K562 (cell line): Measurements from ENCODE around the gene SOD1. TPM values are rescaled to one million over a fixed set of nuclear protein-coding genes. Genes with fewer than 3 reads are reported as not detected.

Source experiments
- ASH1L ChIP-seq: fragments of 450-650 bp; IDR thresholded peaks from 2 replicates; pipeline ENCODE4 v1.6.1; 2018; ENCODE audit warnings: borderline replicate concordance, mild to moderate bottlenecking, low read depth; ENCODE audit not compliant: partially characterized antibody
- CBX3 ChIP-seq, 2 experiments: IDR thresholded peaks; 1 replicate in 1 of 2; 2 replicates in 1 of 2; pipeline ENCODE4 v1.6.1; 2012; ENCODE audit warnings: inconsistent platforms in 2 of 2, low read length in 2 of 2, borderline replicate concordance in 1 of 2, control low read depth in 1 of 2
- FOXJ2 ChIP-seq: fragments of 200-800 bp; sonication (Bioruptor generic); IDR thresholded peaks from 2 replicates; pipeline ENCODE4 v1.6.1; 2016; ENCODE audit warnings: missing genetic modification characterization, missing compliant biosample characterization
- KDM2B ChIP-seq: fragments of 250-450 bp; sonication (Bioruptor Pico); IDR thresholded peaks from 2 replicates; pipeline ENCODE4 v1.8.0; 2021; ENCODE audit warnings: mild to moderate bottlenecking, moderate library complexity
- MAZ ChIP-seq, 2 experiments: fragments of 450-650 bp in 1 of 2; sonication (generic) in 1 of 2; formaldehyde crosslinking; IDR thresholded peaks in 1 of 2; conservative IDR thresholded peaks in 1 of 2; 2 replicates each; pipeline versions ENCODE4 v1.4.0 to v1.5.0; 2020; ENCODE audit warnings: mild to moderate bottlenecking in 1 of 2, missing genetic modification reagents in 1 of 2
- SETDB1 ChIP-seq: IDR thresholded peaks from one replicate; pipeline ENCODE4 v1.6.1; 2012; ENCODE audit warnings: low read length, control low read depth, inconsistent platforms
- SRSF1 ChIP-seq: fragments of 200-400 bp; formaldehyde crosslinking; IDR thresholded peaks from 2 replicates; pipeline ENCODE4 v1.6.1; 2017; ENCODE audit warnings: mild to moderate bottlenecking, low read depth, low read length, moderate library complexity
- ZBTB17 ChIP-seq: fragments of 450-650 bp; formaldehyde crosslinking; IDR thresholded peaks from 2 replicates; pipeline ENCODE4 v1.4.0; 2020; ENCODE audit warnings: mild to moderate bottlenecking
- ZNF253 ChIP-seq: fragments of 250-450 bp; sonication (Bioruptor Pico); conservative IDR thresholded peaks from 2 replicates; pipeline ENCODE4 v1.6.1; 2021; ENCODE audit warnings: mild to moderate bottlenecking
- ZNF354B ChIP-seq: fragments of 250-450 bp; sonication (Bioruptor Pico); IDR thresholded peaks from 2 replicates; pipeline ENCODE4 v1.4.0; 2020
- ZNF785 ChIP-seq: fragments of 250-450 bp; sonication (Bioruptor Pico); IDR thresholded peaks from 2 replicates; pipeline ENCODE4 v1.4.0; 2020; ENCODE audit warnings: mild to moderate bottlenecking
- polyA plus RNA-seq, 8 experiments: library from polyadenylated mRNA; depleted of rRNA in 4 of 8; stranded (reverse) in 5 of 8; unstranded in 3 of 8; fragments of >200 nt; fragmentation: Nextera tagmentation in 2 of 8; fragmentation: Illumina TruSeq in 1 of 8; extraction: Ambion mirVana in 2 of 8; extraction: Trizol in 1 of 8; gene quantifications; 2 replicates each; pipeline versions ENCODE4 v1.2.1 to v1.2.3, GENCODE V29; 2011 to 2014; ENCODE audit warnings: inconsistent platforms in 1 of 8, missing spikeins in 1 of 8
- total RNA-seq, 7 experiments: library from RNA; depleted of rRNA in 6 of 7; stranded (reverse); fragments of >200 nt in 6 of 7; fragmentation: Illumina TruSeq in 2 of 7; extraction: Trizol in 2 of 7; gene quantifications; 2 replicates each; pipeline versions ENCODE4 v1.2.1 to v1.2.3, GENCODE V29; 2011 to 2021; ENCODE audit warnings: low replicate concordance in 1 of 7
- TF ChIP-seq, protein P1 (sequence below), 2 experiments: fragments of 450-650 bp; formaldehyde crosslinking in 1 of 2; IDR thresholded peaks; 2 replicates each; pipeline versions ENCODE4 v1.4.0 to v1.6.1; 2014 to 2020; ENCODE audit warnings: mild to moderate bottlenecking in 2 of 2, borderline replicate concordance in 1 of 2, low read depth in 1 of 2
- TF ChIP-seq, protein P2 (sequence below): fragments of 250-450 bp; sonication (Bioruptor Pico); IDR thresholded peaks from 2 replicates; pipeline ENCODE4 v1.5.1; 2021; ENCODE audit warnings: mild to moderate bottlenecking
- TF ChIP-seq, protein P3 (sequence below): fragments of 250-450 bp; sonication (Bioruptor Pico); IDR thresholded peaks from 2 replicates; pipeline ENCODE4 v1.8.0; 2021; ENCODE audit warnings: moderate library complexity, mild to moderate bottlenecking, inconsistent platforms

Gene SOD1
- total and polyA plus RNA-seq, 9 of the 15 experiments (the other 6 are each of a cell fraction or from before 2014, with no cell fraction given): 452 to 1,409 (median 633) TPM

DNA sequence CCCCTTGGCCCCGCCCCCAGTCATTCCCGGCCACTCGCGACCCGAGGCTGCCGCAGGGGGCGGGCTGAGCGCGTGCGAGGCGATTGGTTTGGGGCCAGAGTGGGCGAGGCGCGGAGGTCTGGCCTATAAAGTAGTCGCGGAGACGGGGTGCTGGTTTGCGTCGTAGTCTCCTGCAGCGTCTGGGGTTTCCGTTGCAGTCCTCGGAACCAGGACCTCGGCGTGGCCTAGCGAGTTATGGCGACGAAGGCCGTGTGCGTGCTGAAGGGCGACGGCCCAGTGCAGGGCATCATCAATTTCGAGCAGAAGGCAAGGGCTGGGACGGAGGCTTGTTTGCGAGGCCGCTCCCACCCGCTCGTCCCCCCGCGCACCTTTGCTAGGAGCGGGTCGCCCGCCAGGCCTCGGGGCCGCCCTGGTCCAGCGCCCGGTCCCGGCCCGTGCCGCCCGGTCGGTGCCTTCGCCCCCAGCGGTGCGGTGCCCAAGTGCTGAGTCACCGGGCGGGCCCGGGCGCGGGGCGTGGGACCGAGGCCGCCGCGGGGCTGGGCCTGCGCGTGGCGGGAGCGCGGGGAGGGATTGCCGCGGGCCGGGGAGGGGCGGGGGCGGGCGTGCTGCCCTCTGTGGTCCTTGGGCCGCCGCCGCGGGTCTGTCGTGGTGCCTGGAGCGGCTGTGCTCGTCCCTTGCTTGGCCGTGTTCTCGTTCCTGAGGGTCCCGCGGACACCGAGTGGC, at the start of gene SOD1 (continued):
- TF ChIP-seq, protein P1, sequence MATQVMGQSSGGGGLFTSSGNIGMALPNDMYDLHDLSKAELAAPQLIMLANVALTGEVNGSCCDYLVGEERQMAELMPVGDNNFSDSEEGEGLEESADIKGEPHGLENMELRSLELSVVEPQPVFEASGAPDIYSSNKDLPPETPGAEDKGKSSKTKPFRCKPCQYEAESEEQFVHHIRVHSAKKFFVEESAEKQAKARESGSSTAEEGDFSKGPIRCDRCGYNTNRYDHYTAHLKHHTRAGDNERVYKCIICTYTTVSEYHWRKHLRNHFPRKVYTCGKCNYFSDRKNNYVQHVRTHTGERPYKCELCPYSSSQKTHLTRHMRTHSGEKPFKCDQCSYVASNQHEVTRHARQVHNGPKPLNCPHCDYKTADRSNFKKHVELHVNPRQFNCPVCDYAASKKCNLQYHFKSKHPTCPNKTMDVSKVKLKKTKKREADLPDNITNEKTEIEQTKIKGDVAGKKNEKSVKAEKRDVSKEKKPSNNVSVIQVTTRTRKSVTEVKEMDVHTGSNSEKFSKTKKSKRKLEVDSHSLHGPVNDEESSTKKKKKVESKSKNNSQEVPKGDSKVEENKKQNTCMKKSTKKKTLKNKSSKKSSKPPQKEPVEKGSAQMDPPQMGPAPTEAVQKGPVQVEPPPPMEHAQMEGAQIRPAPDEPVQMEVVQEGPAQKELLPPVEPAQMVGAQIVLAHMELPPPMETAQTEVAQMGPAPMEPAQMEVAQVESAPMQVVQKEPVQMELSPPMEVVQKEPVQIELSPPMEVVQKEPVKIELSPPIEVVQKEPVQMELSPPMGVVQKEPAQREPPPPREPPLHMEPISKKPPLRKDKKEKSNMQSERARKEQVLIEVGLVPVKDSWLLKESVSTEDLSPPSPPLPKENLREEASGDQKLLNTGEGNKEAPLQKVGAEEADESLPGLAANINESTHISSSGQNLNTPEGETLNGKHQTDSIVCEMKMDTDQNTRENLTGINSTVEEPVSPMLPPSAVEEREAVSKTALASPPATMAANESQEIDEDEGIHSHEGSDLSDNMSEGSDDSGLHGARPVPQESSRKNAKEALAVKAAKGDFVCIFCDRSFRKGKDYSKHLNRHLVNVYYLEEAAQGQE (IDR thresholded peaks at IDR 0.05; ENCODE audit: borderline replicate concordance): no peak
- TF ChIP-seq, protein P1 (CRISPR knock-in tag; IDR thresholded peaks at IDR 0.05; ENCODE audit: low read depth): no peak; the same call in 1 of the 2 replicates
- TF ChIP-seq KDM2B (CRISPR knock-in tag) (peak; percentile 90; the same call in 1 of the 2 replicates), ASH1L (no peak), ZNF785 (CRISPR knock-in tag) (no peak), CBX3 (IDR thresholded peaks at IDR 0.05; ENCODE audit: borderline replicate concordance in 1 of 2, low read length in 2 of 2) (no peak), FOXJ2 (no peak), MAZ (CRISPR knock-in tag; conservative IDR thresholded peaks at IDR 0.05 in 1 of 2, IDR thresholded peaks at IDR 0.05 in 1 of 2) (peak in 1 of 2 experiments; percentile 84; a peak in 2 of 4 replicates), SRSF1 (no peak), SETDB1 (no peak), ZBTB17 (peak; percentile 13; the same call in 1 of the 2 replicates), ZNF354B (CRISPR knock-in tag) (no peak), ZNF253 (CRISPR knock-in tag) (no peak)
- TF ChIP-seq, protein P2, sequence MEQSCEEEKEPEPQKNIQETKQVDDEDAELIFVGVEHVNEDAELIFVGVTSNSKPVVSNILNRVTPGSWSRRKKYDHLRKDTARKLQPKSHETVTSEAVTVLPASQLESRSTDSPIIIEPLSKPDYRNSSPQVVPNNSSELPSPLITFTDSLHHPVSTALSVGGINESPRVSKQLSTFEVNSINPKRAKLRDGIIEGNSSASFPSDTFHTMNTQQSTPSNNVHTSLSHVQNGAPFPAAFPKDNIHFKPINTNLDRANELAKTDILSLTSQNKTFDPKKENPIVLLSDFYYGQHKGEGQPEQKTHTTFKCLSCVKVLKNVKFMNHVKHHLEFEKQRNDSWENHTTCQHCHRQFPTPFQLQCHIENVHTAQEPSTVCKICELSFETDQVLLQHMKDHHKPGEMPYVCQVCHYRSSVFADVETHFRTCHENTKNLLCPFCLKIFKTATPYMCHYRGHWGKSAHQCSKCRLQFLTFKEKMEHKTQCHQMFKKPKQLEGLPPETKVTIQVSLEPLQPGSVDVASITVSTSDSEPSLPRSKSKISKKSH: no peak
- TF ChIP-seq, protein P3, sequence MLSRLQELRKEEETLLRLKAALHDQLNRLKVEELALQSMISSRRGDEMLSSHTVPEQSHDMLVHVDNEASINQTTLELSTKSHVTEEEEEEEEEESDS (CRISPR knock-in tag): no peak
